Activated CD8-positive, alpha-beta memory T cell treated with anti-CD3 and anti-CD28 coated beads, Interleukin-2, amount 10 ng/mL, durations not matched to agents 7 days and 5 days (primary cell): ENCODE results near the gene CCDC138. TPM values are rescaled to one million over a fixed set of nuclear protein-coding genes. Genes with fewer than 3 reads are reported as not detected.
A peak's percentile ranks its signal among the peaks of the same experiment; 100 is the strongest.
"Not testable (repeated sequence)": the region's sequence is repeated elsewhere in the genome, so short reads cannot be mapped to it uniquely, and the experiment has no call there.

Experiments
- ATAC-seq: fragments of 150-1000 bp; cut with Tn5 transposase; one replicate; pipeline ENCODE4 v1.10.0; 2021; ENCODE audit warnings: moderate library complexity
- CTCF ChIA-PET: fragments of 350-600 bp; sonication (Branson Sonifier 250); formaldehyde crosslinking; loops from one replicate; lab custom pipeline; 2021; ENCODE audit warnings: antibody characterized with exemption; lab: Charles Lee
- DNase-seq: peaks from one replicate; pipeline ENCODE4 v3.0.0-alpha.2; 2020
- H3K27ac Mint-ChIP-seq: one replicate; pipeline ENCODE4 v1.8.0; 2021; ENCODE audit warnings: mild to moderate bottlenecking, mixed read lengths
- H3K27me3 Mint-ChIP-seq: one replicate; pipeline ENCODE4 v1.8.0; 2021; ENCODE audit warnings: mixed read lengths
- H3K36me3 Mint-ChIP-seq: one replicate; pipeline ENCODE4 v1.8.0; 2021; ENCODE audit warnings: mild to moderate bottlenecking, mixed read lengths
- H3K4me1 Mint-ChIP-seq: one replicate; pipeline ENCODE4 v1.8.0; 2021; ENCODE audit warnings: mixed read lengths
- H3K4me3 Mint-ChIP-seq: one replicate; pipeline ENCODE4 v1.8.0; 2021; ENCODE audit warnings: mild to moderate bottlenecking, moderate library complexity, mixed read lengths
- H3K9me3 Mint-ChIP-seq: one replicate; pipeline ENCODE4 v1.8.0; 2022; ENCODE audit warnings: low read depth, mixed read lengths
- total RNA-seq, 2 experiments: library from RNA; stranded (reverse); gene quantifications; one replicate each; pipeline ENCODE4 v1.2.3, GENCODE V29; 2021

Gene CCDC138
- 10 to 100 TPM in 1 of 2 experiments, 1 to 10 TPM in 1; 10.0 to 10.2 TPM for total RNA-seq

- peak; percentile 93 for DNase-seq
- no peaks in the 10 kb centered on the region for H3K9me3 Mint-ChIP-seq
- peak within 1 kb of the TSS; percentile 95 for H3K27ac Mint-ChIP-seq
- H3K4me3 Mint-ChIP-seq = peak within 1 kb of the TSS; percentile 84
- peaks cover 30% of the 10 kb centered on the region for H3K36me3 Mint-ChIP-seq
- peaks cover 19% of the 10 kb centered on the region for H3K4me1 Mint-ChIP-seq
- CTCF ChIA-PET = interaction anchor here (0.7 to 1.2 kb wide), 2 partner anchors 10 to 602 kb away, joined by 3 read pairs; no protein-coding TSS in a partner anchor
- no peaks in the 10 kb centered on the region for H3K27me3 Mint-ChIP-seq
- peak; percentile 98 for ATAC-seq
These were observed at the start of gene CCDC138 for GRCh38 chr2:108786354-108787215. TSS of gene CCDC138 (plus strand) at chr2:108786771. CDS start at chr2:108786823, 52 bp downstream.

GRCh38 chr2:108757973-108758372, 28.6 kb upstream of the CCDC138 start:
- H3K4me3 Mint-ChIP-seq, CTCF ChIA-PET, H3K27me3 Mint-ChIP-seq, H3K4me1 Mint-ChIP-seq, H3K9me3 Mint-ChIP-seq, ATAC-seq, DNase-seq, H3K27ac Mint-ChIP-seq: not testable (repeated sequence)
- H3K36me3 Mint-ChIP-seq = peaks cover 19% of the 10 kb centered on the region

DNA sequence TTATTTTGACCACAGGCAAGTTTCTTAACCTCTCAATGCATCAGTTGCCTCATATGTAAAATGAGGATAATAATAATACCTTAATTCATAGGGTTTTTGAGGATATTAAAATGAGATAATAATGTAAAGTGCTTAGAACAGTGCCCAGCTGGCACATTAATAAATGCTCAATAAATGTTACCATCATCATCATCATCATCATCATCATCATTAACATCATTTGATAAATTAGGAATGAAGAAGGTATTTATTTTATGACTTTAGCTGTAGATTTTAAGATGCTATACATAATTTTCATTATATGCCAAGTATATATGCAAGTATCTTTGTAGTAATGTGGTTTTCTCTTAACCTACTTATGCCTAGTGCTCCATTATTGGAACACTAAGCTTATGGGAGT, 24.0 kb upstream of the CCDC138 start:
- H3K4me3 Mint-ChIP-seq, CTCF ChIA-PET, H3K27ac Mint-ChIP-seq, ATAC-seq, H3K9me3 Mint-ChIP-seq, H3K27me3 Mint-ChIP-seq, DNase-seq, H3K4me1 Mint-ChIP-seq: not testable (repeated sequence)
- peaks cover 44% of the 10 kb centered on the region for H3K36me3 Mint-ChIP-seq

- H3K4me3 Mint-ChIP-seq, ATAC-seq, H3K27ac Mint-ChIP-seq, H3K9me3 Mint-ChIP-seq, DNase-seq, CTCF ChIA-PET, H3K4me1 Mint-ChIP-seq, H3K27me3 Mint-ChIP-seq: not testable (repeated sequence)
- peaks cover 59% of the 10 kb centered on the region for H3K36me3 Mint-ChIP-seq
These were observed 19.9 kb upstream of the CCDC138 start for GRCh38 chr2:108766671-108767070.

- H3K4me1 Mint-ChIP-seq, H3K9me3 Mint-ChIP-seq, CTCF ChIA-PET, DNase-seq, ATAC-seq, H3K27me3 Mint-ChIP-seq, H3K4me3 Mint-ChIP-seq: not testable (repeated sequence)
- Mint-ChIP-seq H3K36me3 (peaks cover 67% of the 10 kb centered on the region), H3K27ac (peak overlapping the region; percentile 70)
These were observed 18.7 kb upstream of the CCDC138 start for GRCh38 chr2:108767859-108768258.

DNA sequence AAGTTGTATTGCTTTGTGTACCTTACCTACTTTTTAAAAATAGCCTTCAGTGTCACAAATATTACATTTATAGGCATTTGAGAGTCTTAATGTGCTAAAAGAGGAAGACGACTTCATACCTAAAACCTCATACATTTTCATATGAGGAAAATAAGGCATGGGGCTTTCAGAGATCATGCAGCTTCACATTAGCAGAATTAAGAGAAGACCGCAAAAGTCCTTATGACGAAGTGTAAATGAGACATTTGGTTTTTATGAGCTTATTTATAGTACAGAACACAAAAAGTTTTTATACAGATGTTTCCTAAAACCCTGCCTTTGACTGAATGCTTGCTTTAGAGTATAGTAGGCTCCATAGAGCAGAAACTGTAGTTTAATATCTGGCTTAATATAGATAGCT, 10.1 kb upstream of the CCDC138 start:
- DNase-seq = no peak
- ATAC-seq = no peak
- H3K4me3 Mint-ChIP-seq = no peak overlapping the region
- CTCF ChIA-PET = interaction anchor here (0.6 to 1.3 kb wide), 2 partner anchors 10 to 426 kb away, joined by 3 to 4 read pairs; partner anchors contain the start of gene CCDC138
- no peaks in the 10 kb centered on the region for H3K27me3 Mint-ChIP-seq
- no peaks in the 10 kb centered on the region for H3K9me3 Mint-ChIP-seq
- H3K36me3 Mint-ChIP-seq = peaks cover 40% of the 10 kb centered on the region
- H3K27ac Mint-ChIP-seq = no peak overlapping the region
- H3K4me1 Mint-ChIP-seq = peaks cover 9% of the 10 kb centered on the region

- Mint-ChIP-seq H3K4me1 (peaks cover 9% of the 10 kb centered on the region), H3K27me3 (no peaks in the 10 kb centered on the region), H3K27ac (peak overlapping the region; percentile 46), H3K4me3 (no peak overlapping the region), H3K9me3 (no peaks in the 10 kb centered on the region), H3K36me3 (peaks cover 39% of the 10 kb centered on the region)
- ATAC-seq (no peak), DNase-seq (no peak)
- CTCF ChIA-PET = no interaction called here
These were observed 7.7 kb upstream of the CCDC138 start for GRCh38 chr2:108778857-108779256.

- Mint-ChIP-seq H3K36me3 (peaks cover 29% of the 10 kb centered on the region), H3K4me1 (peaks cover 19% of the 10 kb centered on the region), H3K27ac (peak overlapping the region; percentile 95), H3K27me3 (no peaks in the 10 kb centered on the region), H3K9me3 (no peaks in the 10 kb centered on the region), H3K4me3 (peak overlapping the region; percentile 84)
- no peak for ATAC-seq
- CTCF ChIA-PET = interaction anchor here (0.7 to 1.2 kb wide), 2 partner anchors 10 to 601 kb away, joined by 3 read pairs; no protein-coding TSS in a partner anchor
- no peak for DNase-seq
These were observed 590 bp upstream of the CCDC138 start for GRCh38 chr2:108786008-108786353.

DNA sequence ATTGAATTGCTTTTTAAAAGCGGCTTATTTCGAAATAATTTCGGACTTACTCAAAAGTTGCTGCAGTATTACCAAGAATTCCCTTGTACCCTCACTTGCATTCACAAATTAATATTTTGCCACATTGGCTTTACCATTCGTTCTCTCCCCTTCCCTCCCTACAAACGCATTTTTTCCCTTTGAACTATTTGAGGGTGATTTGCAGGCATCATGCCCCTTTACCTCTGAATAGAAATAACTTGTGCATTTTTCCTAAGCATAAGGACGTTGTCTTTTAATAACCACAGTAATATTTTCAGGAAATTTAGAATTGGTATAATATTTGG, 608 bp downstream of the CCDC138 start:
- Mint-ChIP-seq H3K4me3 (peak overlapping the region; percentile 84), H3K36me3 (peaks cover 30% of the 10 kb centered on the region)

GRCh38 chr2:108803045-108803736, 16.6 kb downstream of the CCDC138 start:
- no peak for ATAC-seq
- Mint-ChIP-seq H3K36me3 (peaks cover 48% of the 10 kb centered on the region), H3K4me3 (no peak overlapping the region), H3K27me3 (no peaks in the 10 kb centered on the region), H3K9me3 (peaks cover 1% of the 10 kb centered on the region), H3K27ac (no peak overlapping the region), H3K4me1 (no peaks in the 10 kb centered on the region)
- CTCF ChIA-PET = no interaction called here
- DNase-seq = no peak

More for the DNA sequence above, 608 bp downstream of the CCDC138 start:
- ATAC-seq = no peak
- Mint-ChIP-seq H3K27me3 (no peaks in the 10 kb centered on the region), H3K4me1 (peaks cover 19% of the 10 kb centered on the region), H3K27ac (peak overlapping the region; percentile 84), H3K9me3 (no peaks in the 10 kb centered on the region)
- CTCF ChIA-PET = no interaction called here
- no peak for DNase-seq

DNA sequence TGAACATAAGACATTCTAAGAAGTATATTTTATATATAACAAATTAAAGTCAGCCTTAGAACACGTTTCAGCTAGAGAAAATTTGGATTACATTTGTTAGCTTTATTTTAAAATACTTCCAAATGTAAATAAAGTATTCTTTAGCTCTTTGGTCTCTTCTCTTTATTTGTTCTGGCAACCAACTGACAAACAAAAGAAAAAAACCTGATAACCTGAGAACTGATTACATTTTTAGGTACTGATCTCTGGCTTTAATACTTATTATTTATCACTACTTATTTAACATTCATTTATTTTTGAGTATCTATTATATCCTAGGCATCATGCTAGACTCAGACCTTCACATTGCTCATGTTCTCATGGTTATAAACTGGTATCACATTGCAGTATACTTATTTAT, 18.5 kb downstream of the CCDC138 start:
- no peak for ATAC-seq
- Mint-ChIP-seq H3K9me3 (peaks cover 17% of the 10 kb centered on the region), H3K27ac (no peak overlapping the region), H3K36me3 (peaks cover 53% of the 10 kb centered on the region), H3K4me1 (no peaks in the 10 kb centered on the region), H3K4me3 (no peak overlapping the region), H3K27me3 (no peaks in the 10 kb centered on the region)
- no peak for DNase-seq
- CTCF ChIA-PET = no interaction called here

- CTCF ChIA-PET = no interaction called here
- peaks cover 22% of the 10 kb centered on the region for H3K9me3 Mint-ChIP-seq
- H3K27me3 Mint-ChIP-seq = no peaks in the 10 kb centered on the region
- no peak overlapping the region for H3K4me3 Mint-ChIP-seq
- DNase-seq (no peak), ATAC-seq (no peak)
- no peak overlapping the region for H3K27ac Mint-ChIP-seq
- H3K4me1 Mint-ChIP-seq = no peaks in the 10 kb centered on the region
- H3K36me3 Mint-ChIP-seq = peaks cover 58% of the 10 kb centered on the region
These were observed 19.2 kb downstream of the CCDC138 start for GRCh38 chr2:108805782-108806181.

DNA sequence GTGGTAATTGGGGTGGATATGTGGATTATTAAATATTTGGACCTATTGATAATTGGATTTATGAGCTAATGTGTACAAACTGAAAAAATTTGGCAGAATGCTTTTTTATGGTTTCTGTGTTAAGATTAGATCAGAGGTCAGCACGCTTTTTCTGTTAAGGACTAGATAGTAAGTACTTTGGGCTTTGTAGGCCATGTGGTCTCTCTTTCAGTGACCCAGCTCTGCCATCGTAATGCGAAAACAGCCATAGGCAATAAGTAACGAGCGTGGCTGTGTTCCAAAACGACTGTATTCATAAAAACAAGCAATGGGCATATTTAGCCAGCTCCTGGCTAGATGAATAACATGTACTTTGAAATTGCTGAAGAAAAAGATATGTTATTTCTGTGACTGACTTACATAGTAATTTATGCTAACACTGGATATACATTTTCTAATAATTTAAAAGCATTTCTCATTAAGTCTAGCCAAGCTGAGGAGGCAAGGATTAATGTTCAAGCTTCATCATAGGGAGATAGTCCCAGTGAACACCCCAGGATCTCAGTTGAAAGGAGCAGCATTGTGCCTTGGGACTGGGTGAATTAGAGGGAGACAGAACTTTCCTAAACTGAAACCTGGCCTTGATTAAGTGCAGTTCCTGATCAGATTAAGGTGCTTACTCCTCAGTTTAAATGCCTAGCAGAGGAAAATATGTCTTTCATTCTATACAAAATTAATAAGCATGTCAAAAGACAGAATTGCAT, 20.0 kb downstream of the CCDC138 start:
- CTCF ChIA-PET = no interaction called here
- DNase-seq (no peak), ATAC-seq (no peak)
- H3K4me1 Mint-ChIP-seq = no peaks in the 10 kb centered on the region
- peaks cover 22% of the 10 kb centered on the region for H3K9me3 Mint-ChIP-seq
- H3K4me3 Mint-ChIP-seq = no peak overlapping the region
- H3K27ac Mint-ChIP-seq = no peak overlapping the region
- peaks cover 63% of the 10 kb centered on the region for H3K36me3 Mint-ChIP-seq
- H3K27me3 Mint-ChIP-seq = no peaks in the 10 kb centered on the region
